Measurements from ENCODE around the gene IPPK. TPM values are rescaled to one million over a fixed set of nuclear protein-coding genes. Genes with fewer than 3 reads are reported as not detected.

The IPPK gene
- total and polyA plus RNA-seq, 2 of the 8 experiments (the other 6 are each of a cell fraction or from before 2014, with no cell fraction given): 10.5 to 13.6 TPM

DNA sequence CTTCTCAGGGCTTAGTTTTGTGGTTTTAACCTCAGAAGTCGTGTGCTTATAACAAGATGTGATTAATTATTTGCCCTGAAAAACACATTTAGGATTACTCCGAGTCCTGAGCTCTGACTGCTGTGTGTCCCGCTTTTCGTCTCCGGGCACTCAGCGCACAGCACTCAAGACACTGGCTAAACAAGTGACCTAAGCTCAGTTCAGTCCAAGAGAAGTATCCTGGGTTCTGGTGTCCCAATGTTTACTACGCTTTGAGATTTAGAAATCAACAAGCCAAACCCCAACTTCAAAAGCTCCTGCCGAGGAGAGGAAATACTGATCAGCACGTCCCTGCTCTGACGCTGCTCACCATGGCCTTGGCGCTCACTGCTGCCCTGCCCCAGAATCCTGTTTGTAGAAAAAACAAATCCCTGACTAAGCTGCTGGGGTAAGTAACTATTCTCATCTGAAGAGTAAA lies 53.2 kb downstream of the IPPK start (continued):
- TF ChIP-seq SAP30 (IDR thresholded peaks at IDR 0.05; ENCODE audit: insufficient read depth, insufficient replicate concordance, low read length) (no peak), RFX5 (IDR thresholded peaks at IDR 0.05; ENCODE audit: borderline replicate concordance, low read depth, low read length) (no peak)

Data from H1 (cell line).